Activated CD8-positive, alpha-beta memory T cell treated with anti-CD3 and anti-CD28 coated beads for 48 hours (primary cell): ENCODE data around the gene ACTR5.

Experiments
- DNase-seq, 3 experiments: peaks; one replicate each; pipeline ENCODE4 v3.0.0-alpha.2; 2020; ENCODE audit warnings: low read depth in 2 of 3, low spot score in 2 of 3

ACTR5 gene

GRCh38 chr20:38748097-38748860, at the start of gene ACTR5:
ACTR5 (plus strand) TSS chr20:38748460; CDS start chr20:38748479, 19 bp downstream.
- DNase-seq: peak; percentile 87 to 96 (median 96)

- DNase-seq: no peak
Observed at GRCh38 chr20:38698541-38698940, 49.7 kb upstream of the ACTR5 start.

GRCh38 chr20:38700141-38700540, 48.1 kb upstream of the ACTR5 start:
- DNase-seq: no peak

GRCh38 chr20:38700926-38701325, 47.3 kb upstream of the ACTR5 start:
- DNase-seq: no peak

GRCh38 chr20:38703526-38703925, 44.7 kb upstream of the ACTR5 start:
- no peak for DNase-seq

GRCh38 chr20:38704136-38704535, 44.1 kb upstream of the ACTR5 start:
- no peak for DNase-seq

GRCh38 chr20:38706509-38706908, 41.8 kb upstream of the ACTR5 start:
- no peak for DNase-seq

GRCh38 chr20:38714308-38714707, 34.0 kb upstream of the ACTR5 start:
- DNase-seq: no peak

GRCh38 chr20:38715646-38716045, 32.6 kb upstream of the ACTR5 start:
- DNase-seq: no peak

- no peak for DNase-seq
Observed at GRCh38 chr20:38722683-38723016, 25.6 kb upstream of the ACTR5 start.

- no peak for DNase-seq
Observed at GRCh38 chr20:38723017-38723847, 25.0 kb upstream of the ACTR5 start.

GRCh38 chr20:38723848-38724625, 24.2 kb upstream of the ACTR5 start, which contains the start of gene SLC32A1:
SLC32A1 (plus strand) TSS chr20:38724486; CDS start chr20:38724725, 239 bp downstream.
- DNase-seq: no peak

- DNase-seq: no peak
Observed at GRCh38 chr20:38724626-38725147, 23.6 kb upstream of the ACTR5 start.

GRCh38 chr20:38725148-38725901, 22.9 kb upstream of the ACTR5 start:
- DNase-seq: no peak

GRCh38 chr20:38725931-38726803, 22.1 kb upstream of the ACTR5 start:
- no peak for DNase-seq

- peak in 2 of 3 experiments; percentile 56 to 63 for DNase-seq
Observed at GRCh38 chr20:38726804-38727606, 21.3 kb upstream of the ACTR5 start.

- DNase-seq: no peak
Observed at GRCh38 chr20:38727607-38728190, 20.6 kb upstream of the ACTR5 start.

GRCh38 chr20:38728191-38728781, 20.0 kb upstream of the ACTR5 start:
- DNase-seq: no peak
